Panc1 (cell line): Measurements from ENCODE around the gene ZNF175.

Experiments used
- CTCF ChIP-seq: fragments of 450-650 bp; IDR thresholded peaks from 2 replicates; pipeline ENCODE4 v1.5.1; 2017; ENCODE audit warnings: mild to moderate bottlenecking
- POLR2AphosphoS5 ChIP-seq: IDR thresholded peaks from 2 replicates; pipeline ENCODE4 v1.6.1; 2012; ENCODE audit warnings: mild to moderate bottlenecking, low read depth, low read length, moderate library complexity
- SIN3A ChIP-seq: IDR thresholded peaks from 2 replicates; pipeline ENCODE4 v1.6.1; 2012; ENCODE audit warnings: low read depth, mild to moderate bottlenecking, low read length, moderate library complexity, borderline replicate concordance; ENCODE audit not compliant: insufficient read depth
- TF ChIP-seq, protein P1 (sequence below), 2 experiments: IDR thresholded peaks; 2 replicates each; pipeline ENCODE4 v1.6.1; 2011 to 2012; ENCODE audit warnings: low read depth in 2 of 2, control low read depth in 1 of 2, low read length in 1 of 2, mild to moderate bottlenecking in 1 of 2, moderate library complexity in 1 of 2; ENCODE audit not compliant: insufficient read depth in 1 of 2

- no peak for TF ChIP-seq CTCF
- no peak for TF ChIP-seq POLR2AphosphoS5
- TF ChIP-seq, protein P1, sequence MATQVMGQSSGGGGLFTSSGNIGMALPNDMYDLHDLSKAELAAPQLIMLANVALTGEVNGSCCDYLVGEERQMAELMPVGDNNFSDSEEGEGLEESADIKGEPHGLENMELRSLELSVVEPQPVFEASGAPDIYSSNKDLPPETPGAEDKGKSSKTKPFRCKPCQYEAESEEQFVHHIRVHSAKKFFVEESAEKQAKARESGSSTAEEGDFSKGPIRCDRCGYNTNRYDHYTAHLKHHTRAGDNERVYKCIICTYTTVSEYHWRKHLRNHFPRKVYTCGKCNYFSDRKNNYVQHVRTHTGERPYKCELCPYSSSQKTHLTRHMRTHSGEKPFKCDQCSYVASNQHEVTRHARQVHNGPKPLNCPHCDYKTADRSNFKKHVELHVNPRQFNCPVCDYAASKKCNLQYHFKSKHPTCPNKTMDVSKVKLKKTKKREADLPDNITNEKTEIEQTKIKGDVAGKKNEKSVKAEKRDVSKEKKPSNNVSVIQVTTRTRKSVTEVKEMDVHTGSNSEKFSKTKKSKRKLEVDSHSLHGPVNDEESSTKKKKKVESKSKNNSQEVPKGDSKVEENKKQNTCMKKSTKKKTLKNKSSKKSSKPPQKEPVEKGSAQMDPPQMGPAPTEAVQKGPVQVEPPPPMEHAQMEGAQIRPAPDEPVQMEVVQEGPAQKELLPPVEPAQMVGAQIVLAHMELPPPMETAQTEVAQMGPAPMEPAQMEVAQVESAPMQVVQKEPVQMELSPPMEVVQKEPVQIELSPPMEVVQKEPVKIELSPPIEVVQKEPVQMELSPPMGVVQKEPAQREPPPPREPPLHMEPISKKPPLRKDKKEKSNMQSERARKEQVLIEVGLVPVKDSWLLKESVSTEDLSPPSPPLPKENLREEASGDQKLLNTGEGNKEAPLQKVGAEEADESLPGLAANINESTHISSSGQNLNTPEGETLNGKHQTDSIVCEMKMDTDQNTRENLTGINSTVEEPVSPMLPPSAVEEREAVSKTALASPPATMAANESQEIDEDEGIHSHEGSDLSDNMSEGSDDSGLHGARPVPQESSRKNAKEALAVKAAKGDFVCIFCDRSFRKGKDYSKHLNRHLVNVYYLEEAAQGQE (IDR thresholded peaks at IDR 0.05; ENCODE audit: insufficient read depth in 1 of 2, low read depth in 2 of 2, low read length in 1 of 2) = no peak
- no peak for TF ChIP-seq SIN3A
These were observed 1.3 kb downstream of the ZNF175 start for GRCh38 chr19:51572410-51572809.
